T1000 (cell line): ENCODE data around the gene ALG9.

Experiments used
- DNase-seq: peaks from one replicate; lab custom pipeline; 2025; ENCODE audit warnings: mixed read lengths; lab: John Stamatoyannopoulos, UW

The ALG9 gene

GRCh38 chr11:111765984-111766833, 105.2 kb downstream of the ALG9 start, which contains the start of gene PPP2R1B:
TSS of gene PPP2R1B (minus strand) at chr11:111766389. CDS start at chr11:111766361, 28 bp downstream.
- DNase-seq = peak; percentile 62

GRCh38 chr11:111765320-111765983, 105.9 kb downstream of the ALG9 start:
- no peak for DNase-seq

- no peak for DNase-seq
These were observed 106.8 kb downstream of the ALG9 start for GRCh38 chr11:111764621-111765020.

GRCh38 chr11:111762981-111763643, 108.3 kb downstream of the ALG9 start:
- no peak for DNase-seq

- DNase-seq = no peak
These were observed 108.9 kb downstream of the ALG9 start for GRCh38 chr11:111762526-111762925.

- no peak for DNase-seq
These were observed 110.3 kb downstream of the ALG9 start for GRCh38 chr11:111761036-111761435.

GRCh38 chr11:111759778-111760407, 111.5 kb downstream of the ALG9 start:
- no peak for DNase-seq

- DNase-seq = no peak
These were observed 112.0 kb downstream of the ALG9 start for GRCh38 chr11:111759376-111759775.

- DNase-seq = no peak
These were observed 115.3 kb downstream of the ALG9 start for GRCh38 chr11:111756097-111756496.

- DNase-seq = no peak
These were observed 121.7 kb downstream of the ALG9 start for GRCh38 chr11:111749646-111750045.

- no peak for DNase-seq
These were observed 123.2 kb downstream of the ALG9 start for GRCh38 chr11:111748035-111748804.

- DNase-seq = no peak
These were observed 125.5 kb downstream of the ALG9 start for GRCh38 chr11:111745719-111746504.

GRCh38 chr11:111743700-111744099, 127.7 kb downstream of the ALG9 start:
- DNase-seq = no peak

GRCh38 chr11:111741751-111742150, 129.6 kb downstream of the ALG9 start:
- no peak for DNase-seq

- DNase-seq = no peak
These were observed 132.1 kb downstream of the ALG9 start for GRCh38 chr11:111739299-111739698.

- no peak for DNase-seq
These were observed 133.8 kb downstream of the ALG9 start for GRCh38 chr11:111737444-111738210.

- DNase-seq = no peak
These were observed 134.5 kb downstream of the ALG9 start for GRCh38 chr11:111736621-111737443.
